Stimulated activated CD8-positive, alpha-beta memory T cell treated with anti-CD3 and anti-CD28 coated beads, Interleukin-4, amount 100 ng/mL, for 1 hour (primary cell): ENCODE measurements around the gene RPL32.

ENCODE experiments used
- DNase-seq, 2 donors: peaks; one replicate each; pipeline ENCODE4 v3.0.0-alpha.2; 2020; ENCODE audit warnings: low read depth in 2 of 2, low spot score in 1 of 2

RPL32 gene

DNA sequence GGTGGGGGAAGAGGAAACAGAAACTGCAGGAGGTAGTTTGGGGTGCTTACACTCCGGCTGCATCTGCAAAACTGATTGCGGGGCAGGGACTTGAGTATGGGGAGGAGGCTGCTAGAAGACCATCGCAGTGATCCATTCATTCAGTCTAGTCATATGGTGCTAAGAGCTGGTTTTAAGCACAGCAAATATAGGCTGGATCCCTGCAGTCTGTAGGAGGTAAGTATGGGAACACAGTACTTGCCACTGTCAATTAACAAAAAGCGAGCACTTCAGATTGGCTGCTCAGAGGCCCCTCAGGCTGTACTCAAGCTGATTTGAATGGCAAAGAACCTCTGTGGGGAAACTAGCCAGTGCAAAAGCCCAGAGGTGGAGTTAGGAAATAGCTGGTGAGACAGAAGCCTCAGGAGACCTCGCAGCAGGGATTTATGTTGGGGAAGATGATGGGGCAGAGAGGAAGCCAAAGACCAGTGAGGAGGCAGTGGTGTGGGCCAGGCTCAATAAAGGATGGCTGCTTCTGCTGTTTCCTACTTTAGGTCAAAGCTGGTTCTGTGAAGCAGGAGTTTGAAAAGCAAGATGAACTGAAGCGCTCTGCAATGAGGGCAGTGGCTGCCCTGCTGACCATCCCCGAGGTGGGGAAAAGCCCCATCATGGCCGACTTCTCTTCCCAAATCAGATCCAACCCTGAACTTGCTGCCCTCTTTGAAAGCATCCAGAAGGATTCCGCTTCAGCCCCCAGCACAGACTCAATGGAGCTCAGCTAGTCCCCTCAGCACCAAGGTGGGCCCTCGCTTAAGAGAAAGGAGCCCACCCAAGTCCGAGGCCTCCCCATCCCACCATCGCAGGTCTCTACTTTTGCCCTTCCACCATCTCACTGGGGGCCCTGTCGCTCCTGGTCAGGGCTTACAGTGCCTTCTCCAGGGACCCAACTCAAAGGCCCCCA lies 7.9 kb downstream of the RPL32 start:
- no peak for DNase-seq

DNA sequence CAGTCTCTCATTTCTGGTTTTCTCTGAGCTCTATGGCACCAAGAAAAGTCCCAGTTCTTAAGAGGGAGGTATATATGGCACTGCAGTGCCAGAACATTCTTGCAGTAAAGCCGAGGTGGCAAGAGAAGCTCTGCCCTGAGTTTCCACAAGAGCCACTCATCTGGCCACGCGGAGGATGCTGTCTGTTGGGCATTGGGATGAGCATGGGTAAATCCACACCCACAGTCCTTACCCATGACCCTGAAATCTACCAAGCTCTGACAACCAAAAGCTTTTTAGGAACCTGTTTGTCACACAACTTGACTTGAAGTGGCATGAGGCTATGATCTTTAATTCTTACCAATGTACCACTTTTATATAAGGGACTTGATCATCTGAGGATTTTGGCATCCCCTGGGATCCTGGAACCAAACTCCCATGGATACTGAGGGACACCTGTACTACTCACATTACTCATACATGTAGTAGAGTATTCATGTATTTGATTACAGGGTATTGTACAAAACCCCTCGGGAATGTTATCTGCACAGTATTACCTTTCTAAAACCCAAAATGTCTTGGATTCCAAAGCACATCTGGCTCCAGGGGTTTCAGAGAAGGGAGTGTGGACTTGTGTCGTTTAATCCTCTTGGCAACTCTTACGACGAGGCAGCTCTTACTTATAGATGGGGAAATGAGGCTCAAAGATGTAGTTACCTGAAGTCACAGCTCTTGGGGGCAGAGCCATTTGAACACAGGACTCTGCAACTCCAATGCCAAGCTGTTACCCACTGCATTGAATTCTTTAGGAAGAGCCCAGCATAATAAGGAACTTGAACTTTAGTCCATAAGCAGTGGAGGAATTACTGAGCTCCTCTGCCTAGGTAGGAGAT lies 8.8 kb downstream of the RPL32 start:
- DNase-seq, result no peak

DNA sequence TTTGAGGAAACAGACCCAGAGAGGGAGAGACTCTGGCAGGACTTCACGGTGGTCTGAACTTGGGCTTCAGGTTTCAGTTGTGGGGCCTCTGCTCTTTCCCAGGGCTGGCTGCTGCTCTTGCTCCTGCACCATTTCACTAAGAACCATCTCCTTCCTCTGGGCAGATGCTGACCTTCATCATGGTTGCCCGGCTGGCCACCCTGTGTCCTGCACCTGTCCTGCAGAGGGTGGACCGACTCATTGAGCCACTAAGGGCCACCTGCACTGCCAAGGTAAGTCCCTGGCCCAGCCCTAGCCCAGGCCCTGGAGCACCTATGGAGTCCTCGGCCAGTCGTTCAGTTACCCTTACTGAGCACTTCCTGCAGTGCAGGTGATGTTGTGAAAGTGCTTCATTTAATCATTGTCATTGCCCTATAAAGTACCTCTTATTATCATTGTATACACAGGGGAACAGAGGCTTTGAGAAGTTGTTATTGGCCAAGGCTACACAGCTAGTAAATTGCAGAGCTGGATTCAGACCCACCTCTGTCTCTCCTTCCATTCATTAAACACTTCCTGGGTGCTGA lies 10.0 kb downstream of the RPL32 start:
- no peak for DNase-seq

DNA sequence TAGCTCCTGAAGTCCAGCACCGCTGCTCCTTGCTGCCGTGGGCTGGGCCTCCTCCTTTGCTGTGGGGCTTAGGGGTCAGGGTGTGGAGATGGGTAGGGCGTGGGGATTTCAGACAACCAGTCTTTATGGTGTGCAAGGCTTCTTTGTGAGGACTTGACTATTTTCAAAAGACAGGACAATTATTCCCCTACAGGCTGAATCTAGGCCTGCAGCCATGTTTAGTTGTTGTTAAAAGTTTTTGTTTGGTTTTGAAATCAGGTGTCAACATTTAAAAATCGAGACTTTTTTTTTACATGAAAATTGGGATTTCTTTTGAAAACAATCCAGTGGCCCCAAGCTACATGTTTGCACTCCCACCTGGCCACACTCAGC lies 10.6 kb downstream of the RPL32 start:
- DNase-seq, result no peak

DNA sequence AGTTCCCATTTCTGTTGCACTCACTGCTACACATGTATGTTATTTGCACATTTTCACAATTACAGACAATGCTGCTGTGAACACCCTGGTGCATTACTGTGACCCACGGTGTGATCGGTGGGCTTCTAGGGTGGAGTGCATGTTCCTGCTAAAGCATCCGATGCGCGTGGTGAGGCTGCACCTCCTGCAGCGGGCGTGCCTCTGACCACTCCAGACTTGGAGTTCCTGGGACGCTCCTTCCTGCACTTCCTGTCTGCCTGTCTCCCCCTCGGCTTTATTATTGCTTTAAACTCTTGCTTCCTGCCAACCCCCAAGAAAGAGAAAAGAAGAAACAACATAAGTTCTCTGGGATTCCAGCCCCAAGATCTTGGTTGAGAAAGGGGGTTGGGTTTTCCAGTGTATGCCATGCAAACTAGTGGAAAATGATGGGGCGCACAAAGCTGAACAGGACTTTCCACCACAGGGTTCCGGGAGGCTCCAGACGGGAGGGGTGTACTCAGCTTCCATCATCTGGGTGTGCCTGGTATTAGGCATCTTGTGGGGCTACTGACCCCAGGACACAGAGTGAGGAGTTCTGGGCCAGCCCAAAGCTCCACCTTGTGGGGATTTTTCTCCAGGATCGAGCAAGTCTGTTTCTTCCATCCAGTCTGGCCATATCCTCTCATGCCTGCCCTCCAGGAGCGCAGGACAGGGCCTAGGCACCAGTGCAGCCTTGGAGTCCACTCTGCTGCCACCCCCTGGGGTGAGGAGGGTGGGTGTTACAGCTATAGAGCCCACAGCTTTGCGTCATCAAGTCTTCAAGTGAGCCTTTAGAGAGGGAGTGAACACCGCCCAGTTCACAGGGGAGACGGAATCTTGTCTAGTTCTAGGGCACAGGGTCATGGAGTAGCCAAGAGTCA lies 11.2 kb downstream of the RPL32 start:
- no peak for DNase-seq

DNA sequence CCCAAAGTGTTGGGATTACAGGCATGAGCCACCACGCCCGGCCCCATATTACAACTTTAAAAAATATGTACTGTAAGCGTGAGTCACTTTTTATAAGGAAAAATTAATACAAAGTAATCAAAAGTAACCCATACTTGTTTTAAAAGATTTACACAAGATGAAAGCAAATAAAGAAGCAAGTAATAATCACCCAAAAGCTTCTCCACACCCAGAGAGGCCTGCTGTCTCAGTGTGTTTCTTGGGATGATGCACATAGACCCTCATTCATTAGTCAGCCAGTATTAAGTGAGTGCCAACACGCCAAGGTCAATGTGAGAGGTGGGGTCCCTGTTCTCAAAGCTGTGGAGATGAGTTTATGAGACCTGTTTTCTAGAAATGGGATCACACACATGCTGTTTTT lies 12.0 kb downstream of the RPL32 start:
- no peak for DNase-seq

DNA sequence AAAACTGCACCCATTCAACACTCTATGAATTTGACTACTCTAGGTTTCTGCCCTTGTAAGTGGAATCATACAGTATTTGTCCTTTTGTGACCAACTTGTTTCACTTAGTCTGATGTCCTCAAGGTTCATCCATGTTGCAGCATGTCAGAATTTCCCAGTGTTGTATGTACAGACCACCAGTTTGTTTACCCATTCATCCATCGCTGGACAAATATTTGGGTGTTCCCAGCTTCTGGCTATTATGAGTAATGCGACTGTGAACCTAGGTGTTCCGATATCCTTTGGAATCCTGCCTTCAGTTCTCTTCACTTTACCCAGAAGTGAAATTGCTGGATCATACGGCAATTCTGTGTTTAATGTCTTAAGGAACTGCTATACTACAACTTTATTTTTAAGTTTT lies 12.6 kb downstream of the RPL32 start:
- no peak for DNase-seq

DNA sequence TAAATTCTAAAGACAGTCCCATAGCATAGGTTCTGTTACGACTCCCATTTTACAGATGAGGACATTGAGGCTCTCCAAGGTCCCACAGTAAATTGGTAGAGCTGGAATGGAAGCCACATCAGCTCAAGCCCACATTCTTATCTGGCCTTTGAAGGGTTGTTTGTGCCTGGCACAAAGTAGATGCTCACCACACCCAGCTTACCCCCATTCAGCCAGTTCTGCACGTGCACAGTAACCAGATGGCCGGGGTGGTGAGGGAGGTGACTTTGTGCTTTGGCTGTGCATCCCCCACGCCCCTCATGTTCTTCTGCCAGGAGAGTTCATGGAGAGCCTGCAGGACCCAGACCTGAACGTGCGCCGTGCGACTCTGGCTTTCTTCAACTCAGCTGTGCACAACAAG lies 16.2 kb downstream of the RPL32 start:
- DNase-seq, result no peak

DNA sequence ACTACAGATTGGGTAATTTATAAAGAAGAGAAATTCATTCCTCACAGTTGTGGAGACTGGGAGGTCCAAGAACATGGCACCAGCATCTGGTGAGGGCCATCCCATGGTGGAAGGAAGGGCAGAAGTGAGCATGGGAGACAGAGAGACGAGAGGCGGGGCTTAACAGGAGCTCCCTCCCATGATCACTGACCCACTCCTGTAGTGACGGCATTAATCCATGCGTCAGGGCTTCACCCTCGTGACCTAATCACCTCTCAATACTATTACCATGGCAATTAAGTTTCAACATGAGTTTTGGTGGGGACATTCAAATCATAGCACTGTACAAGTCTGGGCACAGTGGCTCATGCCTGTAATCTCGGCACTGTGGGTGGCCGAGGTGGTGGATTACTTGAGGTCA lies 17.1 kb downstream of the RPL32 start:
- DNase-seq, result no peak

DNA sequence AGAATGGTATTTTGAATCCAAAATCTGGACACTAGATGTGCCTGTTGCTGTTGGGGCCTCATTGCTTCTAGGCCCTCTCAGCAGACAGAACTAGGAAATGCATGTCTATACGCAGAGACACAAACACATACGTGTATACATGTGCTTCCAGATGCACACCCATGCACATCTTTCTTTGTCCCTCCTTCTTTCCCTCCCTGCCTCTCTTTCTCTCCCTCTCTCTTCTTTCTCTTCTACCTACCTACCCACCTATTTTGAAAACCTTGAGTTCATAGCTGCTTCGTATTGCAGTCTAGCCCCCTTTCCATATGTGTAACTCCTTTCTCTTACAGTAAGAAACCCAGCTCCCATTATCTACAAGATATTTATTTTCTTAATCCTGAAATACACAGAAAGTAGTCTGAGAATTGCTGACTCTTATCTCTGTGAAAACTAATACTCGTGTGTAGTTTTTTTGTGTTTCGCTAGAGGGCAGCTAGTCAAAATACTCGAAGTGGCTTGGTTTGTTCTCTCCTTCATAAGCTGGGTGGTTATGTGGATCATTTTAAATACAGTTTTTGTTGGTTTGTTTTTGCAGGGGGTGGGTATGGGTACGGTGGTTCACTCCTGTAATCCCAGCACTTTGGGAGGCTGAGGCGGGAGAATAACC lies 18.5 kb downstream of the RPL32 start:
- no peak for DNase-seq

DNA sequence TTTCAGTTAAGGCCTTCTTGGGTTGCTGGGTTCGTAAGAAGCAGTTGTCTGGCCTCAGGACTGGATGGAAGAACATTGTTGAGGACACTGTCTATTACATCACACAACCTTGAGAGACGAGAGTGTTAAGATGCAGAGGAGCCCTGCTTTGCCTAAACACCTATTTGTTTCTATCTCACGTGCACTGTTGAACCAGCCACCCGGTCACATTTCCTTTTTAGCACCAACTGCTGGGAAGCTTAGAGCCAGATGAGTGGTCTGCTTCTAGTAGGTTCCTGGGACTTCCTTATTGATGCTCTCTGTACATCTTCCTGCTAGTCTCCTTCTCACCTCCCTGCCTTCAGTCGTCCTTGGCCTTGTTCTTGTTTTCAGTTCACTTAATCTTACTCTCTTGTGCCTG lies 22.6 kb downstream of the RPL32 start:
- DNase-seq, result no peak

DNA sequence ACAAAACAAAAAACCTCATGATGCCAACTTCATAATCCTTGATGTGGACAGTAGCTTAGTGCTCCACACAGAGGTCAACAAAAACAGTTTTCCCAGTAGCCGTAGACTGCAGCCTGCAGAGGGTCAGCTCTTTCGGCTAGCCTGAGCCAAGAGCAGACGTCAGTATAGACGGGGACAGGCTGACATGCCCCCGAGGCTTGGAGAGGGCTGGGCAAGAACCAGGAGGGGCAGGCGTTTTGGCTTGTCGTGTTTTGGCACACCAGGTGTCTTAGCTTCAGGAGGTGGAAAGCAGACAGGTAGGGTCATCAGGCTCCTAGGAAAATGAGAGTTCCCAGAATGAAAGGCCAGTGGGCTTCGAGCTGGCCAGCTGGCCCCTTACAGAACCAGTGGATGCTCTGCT lies 23.1 kb downstream of the RPL32 start:
- no peak for DNase-seq

DNA sequence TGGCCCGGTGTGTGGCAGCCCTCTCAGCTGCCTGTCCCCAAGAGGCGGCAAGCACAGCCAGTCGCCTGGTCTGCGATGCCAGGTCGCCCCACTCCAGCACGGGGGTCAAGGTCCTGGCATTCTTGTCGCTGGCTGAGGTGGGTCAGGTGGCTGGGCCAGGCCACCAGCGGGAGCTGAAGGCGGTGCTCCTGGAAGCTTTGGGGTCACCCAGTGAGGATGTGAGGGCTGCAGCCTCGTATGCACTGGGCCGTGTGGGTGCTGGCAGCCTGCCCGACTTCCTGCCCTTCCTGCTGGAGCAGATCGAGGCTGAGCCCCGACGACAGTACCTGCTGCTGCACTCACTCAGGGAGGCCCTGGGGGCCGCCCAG lies 24.0 kb downstream of the RPL32 start:
- DNase-seq, result no peak

DNA sequence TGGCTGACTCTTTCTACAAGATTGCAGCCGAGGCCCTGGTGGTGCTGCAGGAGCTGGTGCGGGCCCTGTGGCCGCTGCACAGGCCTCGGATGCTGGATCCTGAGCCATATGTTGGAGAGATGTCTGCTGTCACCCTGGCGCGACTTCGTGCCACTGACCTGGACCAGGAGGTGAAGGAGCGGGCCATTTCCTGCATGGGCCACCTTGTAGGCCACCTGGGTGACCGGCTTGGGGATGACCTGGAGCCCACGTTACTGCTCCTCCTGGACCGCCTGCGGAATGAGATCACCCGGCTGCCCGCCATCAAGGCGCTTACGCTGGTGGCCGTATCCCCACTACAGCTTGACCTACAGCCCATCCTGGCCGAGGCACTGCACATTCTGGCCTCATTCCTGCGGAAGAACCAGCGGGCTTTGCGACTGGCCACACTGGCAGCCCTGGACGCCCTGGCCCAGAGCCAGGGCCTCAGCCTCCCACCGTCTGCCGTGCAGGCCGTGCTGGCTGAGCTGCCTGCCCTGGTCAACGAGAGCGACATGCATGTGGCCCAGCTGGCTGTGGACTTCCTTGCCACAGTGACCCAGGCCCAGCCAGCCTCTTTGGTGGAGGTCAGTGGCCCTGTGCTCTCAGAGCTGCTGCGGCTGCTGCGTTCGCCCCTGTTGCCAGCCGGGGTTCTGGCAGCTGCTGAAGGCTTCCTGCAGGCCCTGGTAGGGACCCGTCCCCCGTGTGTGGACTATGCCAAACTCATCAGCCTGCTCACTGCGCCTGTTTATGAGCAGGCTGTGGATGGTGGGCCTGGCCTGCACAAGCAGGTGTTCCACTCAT lies 24.6 kb downstream of the RPL32 start:
- DNase-seq, result no peak

DNA sequence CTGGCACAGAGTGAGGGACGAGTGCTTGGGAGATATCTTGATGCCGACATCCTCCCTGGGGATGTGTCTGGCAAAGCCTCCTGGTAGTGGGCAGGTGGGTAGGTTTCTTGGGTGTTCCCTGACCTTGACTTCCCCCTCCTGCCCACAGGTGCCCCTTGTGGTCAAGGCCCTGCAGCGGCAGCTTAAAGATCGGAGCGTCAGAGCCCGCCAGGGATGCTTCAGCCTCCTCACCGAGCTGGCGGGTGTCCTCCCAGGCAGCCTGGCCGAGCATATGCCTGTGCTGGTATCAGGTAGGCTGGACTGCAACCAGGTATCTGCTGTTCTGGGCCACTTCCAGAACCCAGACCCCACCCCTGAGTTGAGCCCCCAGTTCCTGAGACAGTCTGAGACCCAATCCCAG lies 25.6 kb downstream of the RPL32 start:
- DNase-seq, result no peak

DNA sequence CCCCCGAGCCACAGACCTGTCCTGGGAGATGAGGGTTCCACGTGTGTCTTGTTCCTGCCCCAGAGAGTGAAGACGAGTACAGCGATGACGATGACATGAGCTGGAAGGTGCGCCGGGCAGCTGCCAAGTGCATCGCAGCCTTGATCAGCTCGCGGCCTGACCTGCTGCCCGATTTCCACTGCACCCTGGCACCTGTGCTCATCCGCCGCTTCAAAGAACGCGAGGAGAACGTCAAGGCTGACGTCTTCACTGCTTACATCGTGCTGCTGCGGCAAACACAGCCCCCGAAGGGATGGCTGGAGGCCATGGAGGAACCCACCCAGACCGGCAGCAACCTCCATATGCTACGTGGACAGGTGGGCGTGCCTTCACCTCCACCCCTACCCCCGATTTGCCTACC lies 26.3 kb downstream of the RPL32 start:
- no peak for DNase-seq

DNA sequence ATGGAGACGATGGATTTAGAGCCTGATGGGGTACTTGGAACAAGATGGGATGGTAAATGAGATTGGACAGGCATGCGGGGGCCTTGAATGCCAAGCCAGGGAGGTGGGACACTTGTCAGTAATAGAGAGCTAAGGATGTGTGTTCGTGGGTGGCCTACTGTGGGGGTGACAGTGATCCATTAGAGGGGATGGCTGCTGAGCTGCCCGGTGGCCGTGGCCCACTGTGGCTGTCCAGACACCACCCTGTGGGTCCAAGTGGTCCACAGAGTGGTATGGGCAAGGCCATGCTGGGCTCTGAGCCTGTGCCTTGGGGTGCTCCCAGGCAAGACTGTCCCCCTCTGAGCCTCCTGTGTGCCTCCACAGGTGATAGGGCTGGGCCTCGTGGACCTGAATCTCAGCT lies 27.4 kb downstream of the RPL32 start:
- DNase-seq, result no peak

DNA sequence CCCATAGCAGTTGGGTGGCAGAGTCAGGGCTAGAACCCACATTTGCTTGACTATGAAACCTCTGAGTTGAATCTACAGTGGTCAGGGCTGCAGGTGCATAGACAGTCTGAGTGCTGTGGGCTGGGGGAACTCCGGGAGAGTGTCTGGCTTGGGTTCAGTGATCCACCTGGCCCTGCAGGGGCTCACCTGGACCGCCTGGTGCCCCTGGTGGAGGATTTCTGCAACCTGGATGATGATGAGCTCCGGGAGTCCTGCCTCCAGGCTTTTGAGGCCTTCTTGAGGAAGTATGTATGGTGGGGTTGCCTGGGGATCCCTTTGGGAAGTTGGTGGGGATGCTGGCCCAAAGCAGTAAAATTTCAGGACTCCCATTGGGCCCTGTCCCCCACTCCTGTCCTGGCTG lies 28.6 kb downstream of the RPL32 start:
- no peak for DNase-seq

DNA sequence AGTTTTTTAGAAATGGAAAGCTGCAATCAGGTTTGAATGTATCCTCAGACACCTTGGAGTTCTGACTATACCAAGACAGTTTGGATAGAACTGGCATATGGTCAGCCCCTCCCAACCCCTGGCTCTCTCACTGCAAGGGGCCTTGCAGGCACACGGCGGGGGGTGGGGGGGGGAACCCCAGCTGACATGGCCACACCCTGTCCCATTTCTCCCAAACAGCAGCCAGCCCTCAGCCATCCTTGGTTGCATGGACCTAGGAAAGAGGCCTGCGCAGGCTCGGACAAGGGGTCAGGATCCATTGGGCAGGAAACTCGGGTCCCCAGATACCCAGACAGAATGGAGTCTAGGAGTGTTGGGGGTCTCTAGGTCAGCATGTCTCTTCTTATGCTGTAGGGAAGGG lies 30.4 kb downstream of the RPL32 start:
- DNase-seq, result no peak
